WTC11 (cell line): ENCODE measurements around the gene STAMBP. TPM values are rescaled to one million over a fixed set of nuclear protein-coding genes. Genes with fewer than 3 reads are reported as not detected.

Source experiments
- ATF1 ChIP-seq: sonication (generic); formaldehyde crosslinking; IDR thresholded peaks from 2 replicates; pipeline ENCODE4 v1.8.1; 2023; ENCODE audit warnings: mild to moderate bottlenecking, moderate library complexity, missing genetic modification reagents
- CBFB ChIP-seq: sonication (generic); formaldehyde crosslinking; IDR thresholded peaks from 2 replicates; pipeline ENCODE4 v1.8.1; 2022; ENCODE audit warnings: mild to moderate bottlenecking, low read depth, missing genetic modification reagents
- ESRRA ChIP-seq: sonication (generic); formaldehyde crosslinking; IDR thresholded peaks from 2 replicates; pipeline ENCODE4 v1.8.1; 2022; ENCODE audit warnings: mild to moderate bottlenecking, missing genetic modification reagents, borderline replicate concordance
- FOXK1 ChIP-seq: sonication (generic); formaldehyde crosslinking; IDR thresholded peaks from 2 replicates; pipeline ENCODE4 v1.8.0; 2022; ENCODE audit warnings: mild to moderate bottlenecking, moderate library complexity, missing genetic modification reagents
- FOXP1 ChIP-seq: sonication (generic); formaldehyde crosslinking; IDR thresholded peaks from 2 replicates; pipeline ENCODE4 v1.8.0; 2022; ENCODE audit warnings: missing genetic modification reagents, mild to moderate bottlenecking, moderate library complexity, borderline replicate concordance
- GRHL2 ChIP-seq: fragments of 250-450 bp; sonication (Bioruptor Pico); IDR thresholded peaks from 2 replicates; pipeline ENCODE4 v1.8.0; 2022; ENCODE audit warnings: mild to moderate bottlenecking, moderate library complexity; ENCODE audit not compliant: insufficient replicate concordance, severe bottlenecking
- MXD4 ChIP-seq: fragments of 250-450 bp; sonication (Bioruptor Pico); IDR thresholded peaks from 2 replicates; pipeline ENCODE4 v1.8.0; 2021; ENCODE audit warnings: mild to moderate bottlenecking, moderate library complexity, borderline replicate concordance
- NFE2L1 ChIP-seq: sonication (generic); formaldehyde crosslinking; IDR thresholded peaks from 2 replicates; pipeline ENCODE4 v1.8.1; 2023; ENCODE audit warnings: missing genetic modification reagents
- NFYB ChIP-seq: sonication (generic); formaldehyde crosslinking; conservative IDR thresholded peaks from 2 replicates; pipeline ENCODE4 v1.8.0; 2022; ENCODE audit warnings: low read depth, missing genetic modification reagents
- NR3C1 ChIP-seq: sonication (generic); formaldehyde crosslinking; conservative IDR thresholded peaks from 2 replicates; pipeline ENCODE4 v1.8.1; 2023; ENCODE audit warnings: low read depth, mild to moderate bottlenecking, missing genetic modification reagents
- OVOL2 ChIP-seq: fragments of 250-450 bp; sonication (Bioruptor Pico); IDR thresholded peaks from 2 replicates; pipeline ENCODE4 v1.9.0; 2021; ENCODE audit warnings: mild to moderate bottlenecking, borderline replicate concordance
- RELA ChIP-seq: sonication (generic); formaldehyde crosslinking; IDR thresholded peaks from 2 replicates; pipeline ENCODE4 v1.8.1; 2022; ENCODE audit warnings: missing genetic modification reagents, mild to moderate bottlenecking, borderline replicate concordance
- SMAD3 ChIP-seq: sonication (generic); formaldehyde crosslinking; IDR thresholded peaks from 2 replicates; pipeline ENCODE4 v1.8.0; 2022; ENCODE audit warnings: missing genetic modification reagents, mild to moderate bottlenecking, borderline replicate concordance
- TEAD1 ChIP-seq: sonication (generic); formaldehyde crosslinking; IDR thresholded peaks from 2 replicates; pipeline ENCODE4 v1.8.0; 2022; ENCODE audit warnings: mild to moderate bottlenecking, missing genetic modification reagents
- TEAD4 ChIP-seq: sonication (generic); formaldehyde crosslinking; IDR thresholded peaks from 2 replicates; pipeline ENCODE4 v1.8.0; 2022; ENCODE audit warnings: mild to moderate bottlenecking, missing genetic modification reagents
- ZNF219 ChIP-seq: sonication (generic); formaldehyde crosslinking; IDR thresholded peaks from 2 replicates; pipeline ENCODE4 v1.8.0; 2023; ENCODE audit warnings: missing genetic modification reagents, mild to moderate bottlenecking, borderline replicate concordance
- ZNF317 ChIP-seq: sonication (generic); formaldehyde crosslinking; IDR thresholded peaks from 2 replicates; pipeline ENCODE4 v1.8.1; 2023; ENCODE audit warnings: low read depth, mild to moderate bottlenecking, moderate library complexity, missing genetic modification reagents, borderline replicate concordance
- ZNF396 ChIP-seq: fragments of 250-450 bp; sonication (Bioruptor Pico); IDR thresholded peaks from 2 replicates; pipeline ENCODE4 v1.8.0; 2021; ENCODE audit warnings: mild to moderate bottlenecking, moderate library complexity, borderline replicate concordance
- total RNA-seq: library from RNA; stranded (reverse); gene quantifications from 3 replicates; pipeline ENCODE4 v1.2.3, GENCODE V29; 2021
- TF ChIP-seq, protein P1 (sequence below): sonication (generic); formaldehyde crosslinking; IDR thresholded peaks from 2 replicates; pipeline ENCODE4 v1.8.0; 2022; ENCODE audit warnings: mild to moderate bottlenecking, missing genetic modification reagents
- TF ChIP-seq, protein P2 (sequence below): fragments of 200-600 bp; IDR thresholded peaks from 2 replicates; pipeline ENCODE4 v1.8.0; 2022; ENCODE audit warnings: antibody characterized with exemption
- TF ChIP-seq, protein P3 (sequence below): sonication (generic); formaldehyde crosslinking; conservative IDR thresholded peaks from 2 replicates; pipeline ENCODE4 v1.8.1; 2023; ENCODE audit warnings: mild to moderate bottlenecking, low read depth, missing genetic modification reagents, moderate library complexity
- TF ChIP-seq, protein P4 (sequence below): sonication (generic); formaldehyde crosslinking; IDR thresholded peaks from 2 replicates; pipeline ENCODE4 v1.8.1; 2023; ENCODE audit warnings: mild to moderate bottlenecking, missing genetic modification reagents
- TF ChIP-seq, protein P5 (sequence below): sonication (generic); formaldehyde crosslinking; IDR thresholded peaks from 2 replicates; pipeline ENCODE4 v1.8.0; 2023; ENCODE audit warnings: missing genetic modification reagents
- TF ChIP-seq, protein P6 (sequence below): sonication (generic); formaldehyde crosslinking; conservative IDR thresholded peaks from 2 replicates; pipeline ENCODE4 v1.8.1; 2022; ENCODE audit warnings: mild to moderate bottlenecking, missing genetic modification reagents
- TF ChIP-seq, protein P7 (sequence below): sonication (generic); formaldehyde crosslinking; IDR thresholded peaks from 2 replicates; pipeline ENCODE4 v1.8.0; 2023; ENCODE audit warnings: missing genetic modification reagents, mild to moderate bottlenecking, borderline replicate concordance

Gene STAMBP
- total RNA-seq, 1 experiment from 2014 or later: 40.9 TPM

DNA sequence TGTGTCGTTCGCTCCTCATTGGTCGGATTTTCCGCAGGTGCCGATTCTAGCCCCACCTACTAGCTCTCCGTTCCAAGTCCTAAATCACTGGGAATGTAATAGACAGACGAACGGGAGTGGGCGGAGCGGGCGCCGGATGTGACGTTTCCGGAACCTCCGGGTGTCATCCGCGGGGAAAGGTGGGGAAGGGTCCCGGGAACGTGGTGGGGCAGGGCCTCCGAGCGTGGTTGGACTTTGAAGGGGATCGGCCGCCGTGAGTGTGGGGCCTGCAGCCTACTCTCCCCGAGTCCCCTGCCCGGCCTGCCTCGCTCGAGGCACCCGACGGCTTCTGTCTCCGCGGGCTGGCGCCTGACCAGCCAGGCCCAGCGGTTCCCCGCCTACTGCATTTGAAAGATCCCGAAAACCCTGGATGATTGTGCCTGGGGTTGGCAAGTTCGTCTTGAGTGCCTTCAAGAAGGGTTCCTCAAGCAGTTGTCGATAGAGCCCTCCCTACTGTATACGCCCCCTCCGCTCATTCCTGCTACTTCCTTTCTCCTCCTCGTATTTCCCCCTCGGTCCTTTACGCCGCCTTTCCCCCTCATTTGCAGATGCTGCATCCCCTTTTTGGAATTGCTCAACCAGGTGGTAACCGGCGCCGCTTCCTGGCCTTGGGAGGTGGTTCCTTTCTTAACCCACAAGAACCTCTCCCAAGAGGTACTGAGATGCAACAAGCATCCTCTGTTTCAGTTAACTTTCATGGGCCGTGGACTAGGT lies at the start of gene STAMBP (continued):
- TF ChIP-seq, protein P1, sequence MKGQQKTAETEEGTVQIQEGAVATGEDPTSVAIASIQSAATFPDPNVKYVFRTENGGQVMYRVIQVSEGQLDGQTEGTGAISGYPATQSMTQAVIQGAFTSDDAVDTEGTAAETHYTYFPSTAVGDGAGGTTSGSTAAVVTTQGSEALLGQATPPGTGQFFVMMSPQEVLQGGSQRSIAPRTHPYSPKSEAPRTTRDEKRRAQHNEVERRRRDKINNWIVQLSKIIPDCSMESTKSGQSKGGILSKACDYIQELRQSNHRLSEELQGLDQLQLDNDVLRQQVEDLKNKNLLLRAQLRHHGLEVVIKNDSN: peak; percentile 65
- TF ChIP-seq RELA (CRISPR knock-in tag) (no peak), NFYB (CRISPR knock-in tag) (peak; percentile 71; the same call in 1 of the 2 replicates), NFE2L1 (CRISPR knock-in tag) (0 out of 2 replicates have a peak, but pooled peaks have one; percentile 14), ZNF317 (no peak), MXD4 (CRISPR knock-in tag) (no peak), CBFB (CRISPR knock-in tag) (no peak), ATF1 (CRISPR knock-in tag) (no peak), ESRRA (CRISPR knock-in tag) (no peak), OVOL2 (CRISPR knock-in tag) (no peak), ZNF219 (CRISPR knock-in tag) (no peak), GRHL2 (CRISPR knock-in tag) (no peak), ZNF396 (CRISPR knock-in tag) (no peak), SMAD3 (CRISPR knock-in tag) (no peak), TEAD4 (no peak), FOXP1 (CRISPR knock-in tag) (peak; percentile 51; the same call in 1 of the 2 replicates), FOXK1 (peak; percentile 51; the same call in 1 of the 2 replicates), NR3C1 (CRISPR knock-in tag) (no peak), TEAD1 (CRISPR knock-in tag) (no peak; the same call in 1 of the 2 replicates)
- TF ChIP-seq, protein P2, sequence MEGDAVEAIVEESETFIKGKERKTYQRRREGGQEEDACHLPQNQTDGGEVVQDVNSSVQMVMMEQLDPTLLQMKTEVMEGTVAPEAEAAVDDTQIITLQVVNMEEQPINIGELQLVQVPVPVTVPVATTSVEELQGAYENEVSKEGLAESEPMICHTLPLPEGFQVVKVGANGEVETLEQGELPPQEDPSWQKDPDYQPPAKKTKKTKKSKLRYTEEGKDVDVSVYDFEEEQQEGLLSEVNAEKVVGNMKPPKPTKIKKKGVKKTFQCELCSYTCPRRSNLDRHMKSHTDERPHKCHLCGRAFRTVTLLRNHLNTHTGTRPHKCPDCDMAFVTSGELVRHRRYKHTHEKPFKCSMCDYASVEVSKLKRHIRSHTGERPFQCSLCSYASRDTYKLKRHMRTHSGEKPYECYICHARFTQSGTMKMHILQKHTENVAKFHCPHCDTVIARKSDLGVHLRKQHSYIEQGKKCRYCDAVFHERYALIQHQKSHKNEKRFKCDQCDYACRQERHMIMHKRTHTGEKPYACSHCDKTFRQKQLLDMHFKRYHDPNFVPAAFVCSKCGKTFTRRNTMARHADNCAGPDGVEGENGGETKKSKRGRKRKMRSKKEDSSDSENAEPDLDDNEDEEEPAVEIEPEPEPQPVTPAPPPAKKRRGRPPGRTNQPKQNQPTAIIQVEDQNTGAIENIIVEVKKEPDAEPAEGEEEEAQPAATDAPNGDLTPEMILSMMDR: no peak
- TF ChIP-seq, protein P3, sequence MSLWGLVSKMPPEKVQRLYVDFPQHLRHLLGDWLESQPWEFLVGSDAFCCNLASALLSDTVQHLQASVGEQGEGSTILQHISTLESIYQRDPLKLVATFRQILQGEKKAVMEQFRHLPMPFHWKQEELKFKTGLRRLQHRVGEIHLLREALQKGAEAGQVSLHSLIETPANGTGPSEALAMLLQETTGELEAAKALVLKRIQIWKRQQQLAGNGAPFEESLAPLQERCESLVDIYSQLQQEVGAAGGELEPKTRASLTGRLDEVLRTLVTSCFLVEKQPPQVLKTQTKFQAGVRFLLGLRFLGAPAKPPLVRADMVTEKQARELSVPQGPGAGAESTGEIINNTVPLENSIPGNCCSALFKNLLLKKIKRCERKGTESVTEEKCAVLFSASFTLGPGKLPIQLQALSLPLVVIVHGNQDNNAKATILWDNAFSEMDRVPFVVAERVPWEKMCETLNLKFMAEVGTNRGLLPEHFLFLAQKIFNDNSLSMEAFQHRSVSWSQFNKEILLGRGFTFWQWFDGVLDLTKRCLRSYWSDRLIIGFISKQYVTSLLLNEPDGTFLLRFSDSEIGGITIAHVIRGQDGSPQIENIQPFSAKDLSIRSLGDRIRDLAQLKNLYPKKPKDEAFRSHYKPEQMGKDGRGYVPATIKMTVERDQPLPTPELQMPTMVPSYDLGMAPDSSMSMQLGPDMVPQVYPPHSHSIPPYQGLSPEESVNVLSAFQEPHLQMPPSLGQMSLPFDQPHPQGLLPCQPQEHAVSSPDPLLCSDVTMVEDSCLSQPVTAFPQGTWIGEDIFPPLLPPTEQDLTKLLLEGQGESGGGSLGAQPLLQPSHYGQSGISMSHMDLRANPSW (CRISPR knock-in tag): no peak
- TF ChIP-seq, protein P4, sequence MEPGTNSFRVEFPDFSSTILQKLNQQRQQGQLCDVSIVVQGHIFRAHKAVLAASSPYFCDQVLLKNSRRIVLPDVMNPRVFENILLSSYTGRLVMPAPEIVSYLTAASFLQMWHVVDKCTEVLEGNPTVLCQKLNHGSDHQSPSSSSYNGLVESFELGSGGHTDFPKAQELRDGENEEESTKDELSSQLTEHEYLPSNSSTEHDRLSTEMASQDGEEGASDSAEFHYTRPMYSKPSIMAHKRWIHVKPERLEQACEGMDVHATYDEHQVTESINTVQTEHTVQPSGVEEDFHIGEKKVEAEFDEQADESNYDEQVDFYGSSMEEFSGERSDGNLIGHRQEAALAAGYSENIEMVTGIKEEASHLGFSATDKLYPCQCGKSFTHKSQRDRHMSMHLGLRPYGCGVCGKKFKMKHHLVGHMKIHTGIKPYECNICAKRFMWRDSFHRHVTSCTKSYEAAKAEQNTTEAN (CRISPR knock-in tag): peak; percentile 50; the same call in 1 of the 2 replicates
- TF ChIP-seq, protein P5, sequence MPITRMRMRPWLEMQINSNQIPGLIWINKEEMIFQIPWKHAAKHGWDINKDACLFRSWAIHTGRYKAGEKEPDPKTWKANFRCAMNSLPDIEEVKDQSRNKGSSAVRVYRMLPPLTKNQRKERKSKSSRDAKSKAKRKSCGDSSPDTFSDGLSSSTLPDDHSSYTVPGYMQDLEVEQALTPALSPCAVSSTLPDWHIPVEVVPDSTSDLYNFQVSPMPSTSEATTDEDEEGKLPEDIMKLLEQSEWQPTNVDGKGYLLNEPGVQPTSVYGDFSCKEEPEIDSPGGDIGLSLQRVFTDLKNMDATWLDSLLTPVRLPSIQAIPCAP: peak; percentile 62; the same call in 1 of the 2 replicates
- TF ChIP-seq, protein P6, sequence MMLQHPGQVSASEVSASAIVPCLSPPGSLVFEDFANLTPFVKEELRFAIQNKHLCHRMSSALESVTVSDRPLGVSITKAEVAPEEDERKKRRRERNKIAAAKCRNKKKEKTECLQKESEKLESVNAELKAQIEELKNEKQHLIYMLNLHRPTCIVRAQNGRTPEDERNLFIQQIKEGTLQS (CRISPR knock-in tag): no peak
- TF ChIP-seq, protein P7, sequence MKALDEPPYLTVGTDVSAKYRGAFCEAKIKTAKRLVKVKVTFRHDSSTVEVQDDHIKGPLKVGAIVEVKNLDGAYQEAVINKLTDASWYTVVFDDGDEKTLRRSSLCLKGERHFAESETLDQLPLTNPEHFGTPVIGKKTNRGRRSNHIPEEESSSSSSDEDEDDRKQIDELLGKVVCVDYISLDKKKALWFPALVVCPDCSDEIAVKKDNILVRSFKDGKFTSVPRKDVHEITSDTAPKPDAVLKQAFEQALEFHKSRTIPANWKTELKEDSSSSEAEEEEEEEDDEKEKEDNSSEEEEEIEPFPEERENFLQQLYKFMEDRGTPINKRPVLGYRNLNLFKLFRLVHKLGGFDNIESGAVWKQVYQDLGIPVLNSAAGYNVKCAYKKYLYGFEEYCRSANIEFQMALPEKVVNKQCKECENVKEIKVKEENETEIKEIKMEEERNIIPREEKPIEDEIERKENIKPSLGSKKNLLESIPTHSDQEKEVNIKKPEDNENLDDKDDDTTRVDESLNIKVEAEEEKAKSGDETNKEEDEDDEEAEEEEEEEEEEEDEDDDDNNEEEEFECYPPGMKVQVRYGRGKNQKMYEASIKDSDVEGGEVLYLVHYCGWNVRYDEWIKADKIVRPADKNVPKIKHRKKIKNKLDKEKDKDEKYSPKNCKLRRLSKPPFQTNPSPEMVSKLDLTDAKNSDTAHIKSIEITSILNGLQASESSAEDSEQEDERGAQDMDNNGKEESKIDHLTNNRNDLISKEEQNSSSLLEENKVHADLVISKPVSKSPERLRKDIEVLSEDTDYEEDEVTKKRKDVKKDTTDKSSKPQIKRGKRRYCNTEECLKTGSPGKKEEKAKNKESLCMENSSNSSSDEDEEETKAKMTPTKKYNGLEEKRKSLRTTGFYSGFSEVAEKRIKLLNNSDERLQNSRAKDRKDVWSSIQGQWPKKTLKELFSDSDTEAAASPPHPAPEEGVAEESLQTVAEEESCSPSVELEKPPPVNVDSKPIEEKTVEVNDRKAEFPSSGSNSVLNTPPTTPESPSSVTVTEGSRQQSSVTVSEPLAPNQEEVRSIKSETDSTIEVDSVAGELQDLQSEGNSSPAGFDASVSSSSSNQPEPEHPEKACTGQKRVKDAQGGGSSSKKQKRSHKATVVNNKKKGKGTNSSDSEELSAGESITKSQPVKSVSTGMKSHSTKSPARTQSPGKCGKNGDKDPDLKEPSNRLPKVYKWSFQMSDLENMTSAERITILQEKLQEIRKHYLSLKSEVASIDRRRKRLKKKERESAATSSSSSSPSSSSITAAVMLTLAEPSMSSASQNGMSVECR: 0 out of 2 replicates have a peak, but pooled peaks have one; percentile 53
